NCI-H1694 (cell line): ENCODE measurements around the gene B3GLCT.

Experiments
- DNase-seq: peaks from one replicate; lab custom pipeline; 2025; lab: John Stamatoyannopoulos, UW

Gene B3GLCT

GRCh38 chr13:31350560-31350959 lies 150.8 kb downstream of the B3GLCT start:
- DNase-seq: no peak

GRCh38 chr13:31351376-31351775 lies 151.6 kb downstream of the B3GLCT start:
- no peak for DNase-seq

GRCh38 chr13:31352467-31352866 lies 152.7 kb downstream of the B3GLCT start:
- no peak for DNase-seq

- DNase-seq: no peak
Observed at GRCh38 chr13:31355001-31355400, 155.2 kb downstream of the B3GLCT start.

- no peak for DNase-seq
Observed at GRCh38 chr13:31356991-31357390, 157.2 kb downstream of the B3GLCT start.

- no peak for DNase-seq
Observed at GRCh38 chr13:31357581-31357980, 157.8 kb downstream of the B3GLCT start.

- no peak for DNase-seq
Observed at GRCh38 chr13:31361673-31362072, 161.9 kb downstream of the B3GLCT start.

GRCh38 chr13:31365630-31366029 lies 165.9 kb downstream of the B3GLCT start:
- DNase-seq: no peak

GRCh38 chr13:31367410-31367809 lies 167.6 kb downstream of the B3GLCT start:
- no peak for DNase-seq

- DNase-seq: no peak
Observed at GRCh38 chr13:31369213-31369612, 169.4 kb downstream of the B3GLCT start.

- DNase-seq: no peak
Observed at GRCh38 chr13:31372454-31372853, 172.7 kb downstream of the B3GLCT start.

GRCh38 chr13:31374682-31375081 lies 174.9 kb downstream of the B3GLCT start:
- DNase-seq: no peak

- no peak for DNase-seq
Observed at GRCh38 chr13:31377946-31378345, 178.2 kb downstream of the B3GLCT start.

GRCh38 chr13:31380715-31381114 lies 180.9 kb downstream of the B3GLCT start:
- no peak for DNase-seq
